Stimulated activated CD8-positive, alpha-beta memory T cell treated with anti-CD3 and anti-CD28 coated beads, Interleukin-7, amount 100 ng/mL, for 4 hours (primary cell): ENCODE results near the gene PRKG1.
"Not testable (repeated sequence)": the region's sequence is repeated elsewhere in the genome, so short reads cannot be mapped to it uniquely, and the experiment has no call there.

Source experiments
- DNase-seq, 2 donors: peaks; one replicate each; pipeline ENCODE4 v3.0.0-alpha.2; 2020; ENCODE audit warnings: low read depth in 2 of 2

The PRKG1 gene

DNA sequence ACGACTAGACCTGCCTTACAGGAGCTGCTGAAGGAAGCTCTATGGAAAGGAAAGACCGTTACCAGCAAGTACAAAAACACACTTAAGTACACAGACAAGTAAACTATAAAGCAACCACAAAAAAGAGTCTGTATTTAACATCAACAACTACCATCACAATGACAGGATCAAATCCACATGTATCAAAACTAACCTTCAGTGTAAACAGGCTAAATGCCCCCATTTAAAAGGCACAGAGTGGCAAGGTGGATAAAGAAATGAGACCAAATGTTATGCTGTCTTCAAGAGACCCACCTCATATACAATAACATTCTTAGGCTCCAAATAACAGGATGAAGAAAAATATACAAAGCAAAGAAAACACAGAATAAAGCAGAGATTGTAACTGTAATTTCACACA lies 932.8 kb downstream of the PRKG1 start:
- no peak for DNase-seq

DNA sequence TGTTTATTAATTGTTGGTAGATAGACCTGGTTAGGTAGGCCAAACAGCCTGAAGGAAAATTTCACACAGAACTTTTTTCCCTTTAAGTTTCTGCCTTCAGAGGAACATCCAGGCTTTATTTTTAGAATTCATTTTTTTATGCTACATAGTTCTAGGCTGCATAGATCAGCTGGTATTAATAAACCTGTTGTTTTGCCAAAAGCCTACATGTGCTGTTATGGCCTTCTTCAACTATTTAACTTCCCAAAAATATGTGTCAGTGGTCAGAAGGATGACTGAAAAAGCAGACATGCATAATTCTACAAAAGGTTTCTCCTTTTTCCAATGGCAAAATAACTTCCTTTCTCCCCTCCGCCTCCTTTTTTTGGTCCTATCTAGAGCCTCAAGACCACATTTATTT lies 936.8 kb downstream of the PRKG1 start:
- DNase-seq = no peak

DNA sequence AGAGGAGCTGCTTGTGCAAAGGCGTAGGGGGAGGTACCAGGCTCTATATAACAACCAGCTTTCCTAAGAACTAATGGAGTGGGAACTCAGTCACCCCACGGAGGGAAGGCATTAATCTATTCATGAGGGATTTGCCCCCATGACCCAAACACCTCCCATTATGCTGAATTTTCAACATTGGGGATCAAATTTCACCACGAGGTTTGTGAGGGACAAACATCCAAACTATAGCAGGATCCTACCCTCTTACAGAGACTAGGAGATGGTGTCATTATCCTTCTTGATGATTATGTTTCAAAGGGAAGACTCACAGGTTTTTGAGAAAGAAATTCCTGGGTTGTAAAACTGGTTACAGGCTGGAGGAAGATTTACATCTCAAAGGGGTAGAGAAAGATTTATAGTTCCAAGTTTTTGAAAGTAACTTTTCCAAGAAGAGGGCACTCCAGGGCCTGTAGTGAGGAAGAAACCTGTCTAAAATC lies 944.8 kb downstream of the PRKG1 start:
- DNase-seq = no peak

GRCh38 chr10:52019656-52020055 lies 945.4 kb downstream of the PRKG1 start:
- no peak for DNase-seq

DNA sequence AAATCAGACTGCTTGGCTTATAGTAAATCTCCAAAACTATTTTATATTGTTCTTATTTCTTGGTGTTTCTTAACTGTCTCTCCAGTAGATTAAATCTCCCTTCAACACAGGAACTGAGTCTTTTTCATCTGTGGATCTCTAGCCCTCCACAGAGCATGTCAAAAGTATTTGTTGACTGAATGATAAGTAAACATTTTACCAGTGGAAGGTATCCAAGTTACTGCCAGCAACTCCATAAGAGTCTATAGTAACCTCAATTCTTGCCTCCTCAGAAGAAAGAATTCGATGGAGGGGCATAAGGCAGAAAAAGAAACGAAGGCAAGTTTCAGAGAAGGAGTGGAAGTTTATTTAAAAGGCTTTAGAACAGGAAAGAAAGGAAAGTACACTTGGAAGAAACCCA lies 945.9 kb downstream of the PRKG1 start:
- DNase-seq = no peak

DNA sequence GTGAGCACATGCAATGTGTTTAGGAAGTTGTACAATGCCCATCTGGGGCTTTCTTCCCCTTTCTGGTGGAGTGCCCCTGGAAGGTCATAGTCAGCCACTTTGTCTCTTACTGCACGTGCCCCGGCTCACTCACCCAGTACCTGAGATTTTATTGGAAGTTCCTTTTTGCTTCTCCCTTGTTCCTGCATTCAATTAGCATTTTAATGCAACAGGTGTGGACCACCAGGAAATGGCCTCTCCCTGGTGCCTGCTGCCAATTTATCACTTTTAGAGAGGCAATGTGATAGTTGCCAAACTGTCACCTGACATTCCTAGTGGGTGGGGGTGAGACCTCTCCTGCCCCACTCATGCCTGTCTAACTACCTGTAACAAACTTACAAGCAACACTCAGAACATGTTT lies 946.4 kb downstream of the PRKG1 start:
- no peak for DNase-seq

DNA sequence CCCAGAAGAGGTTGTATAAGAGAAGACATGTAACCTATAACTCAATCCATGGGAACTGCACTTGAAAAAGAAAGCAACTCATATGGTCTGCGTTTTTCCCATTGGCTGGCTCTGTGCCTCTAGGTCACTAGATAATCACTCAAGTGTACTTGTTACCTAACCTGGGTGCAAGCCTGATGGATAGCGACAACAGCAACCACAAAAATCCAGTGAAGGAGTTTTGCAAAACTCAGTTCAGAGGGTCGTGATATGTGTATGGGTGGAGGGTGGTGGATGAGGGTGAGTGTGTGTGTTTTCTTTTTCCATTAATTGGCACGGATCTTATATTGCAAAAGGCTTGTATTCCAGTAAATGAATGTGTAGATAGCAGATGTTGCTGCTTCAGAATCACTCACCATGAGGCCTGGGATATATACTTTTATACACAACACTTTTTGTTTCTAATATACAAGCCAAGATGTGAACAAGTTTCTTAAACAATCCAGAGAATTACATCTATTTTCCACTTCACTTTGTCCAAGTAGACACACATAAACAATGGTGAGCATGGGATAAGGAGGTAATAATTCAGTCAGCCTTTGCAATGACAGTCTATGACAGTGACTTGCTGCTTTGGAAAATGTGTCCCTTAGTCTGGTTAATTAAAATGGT lies 952.9 kb downstream of the PRKG1 start:
- no peak for DNase-seq

- no peak for DNase-seq
Measured at GRCh38 chr10:52028523-52028858, 954.2 kb downstream of the PRKG1 start.

GRCh38 chr10:52029628-52030027 lies 955.3 kb downstream of the PRKG1 start:
- no peak for DNase-seq

- DNase-seq = no peak
Measured at GRCh38 chr10:52030051-52030790, 955.9 kb downstream of the PRKG1 start.

DNA sequence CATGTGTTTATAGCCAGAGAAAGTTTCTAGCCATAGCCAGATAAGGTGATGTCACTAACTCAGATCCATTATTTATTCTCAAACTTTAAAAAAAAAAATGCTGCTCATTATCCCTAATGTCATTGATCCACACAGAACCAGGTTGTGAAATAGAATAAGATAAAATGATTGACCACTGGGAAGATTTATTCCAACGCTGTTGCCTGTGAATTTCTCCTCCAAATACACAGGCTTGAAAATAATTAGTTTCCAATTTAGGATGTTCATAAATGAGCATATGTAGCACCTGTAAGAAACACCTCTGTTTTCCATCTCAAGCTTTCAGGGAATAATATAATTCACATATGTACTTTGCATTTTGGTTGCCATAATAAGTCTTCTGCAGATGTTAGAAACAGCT lies 956.7 kb downstream of the PRKG1 start:
- no peak for DNase-seq

DNA sequence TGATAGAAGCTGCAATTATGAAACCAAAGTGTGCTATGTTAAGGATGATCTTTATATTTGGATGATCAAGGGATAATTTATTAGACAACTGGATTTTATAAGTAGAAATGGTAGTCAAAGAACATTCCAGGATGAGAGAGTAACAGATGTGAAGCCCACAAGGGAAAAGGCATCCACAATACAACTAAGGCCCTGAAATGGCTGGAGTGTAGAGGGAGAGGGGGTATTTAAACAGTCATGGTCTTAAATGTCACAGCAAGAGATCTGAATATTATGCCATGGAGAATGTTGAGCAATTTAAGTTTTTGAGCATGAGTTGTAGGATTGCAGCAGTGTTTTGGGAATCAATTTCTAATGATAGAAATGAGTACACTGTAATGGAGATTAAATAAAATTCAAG lies 957.5 kb downstream of the PRKG1 start:
- DNase-seq = no peak

DNA sequence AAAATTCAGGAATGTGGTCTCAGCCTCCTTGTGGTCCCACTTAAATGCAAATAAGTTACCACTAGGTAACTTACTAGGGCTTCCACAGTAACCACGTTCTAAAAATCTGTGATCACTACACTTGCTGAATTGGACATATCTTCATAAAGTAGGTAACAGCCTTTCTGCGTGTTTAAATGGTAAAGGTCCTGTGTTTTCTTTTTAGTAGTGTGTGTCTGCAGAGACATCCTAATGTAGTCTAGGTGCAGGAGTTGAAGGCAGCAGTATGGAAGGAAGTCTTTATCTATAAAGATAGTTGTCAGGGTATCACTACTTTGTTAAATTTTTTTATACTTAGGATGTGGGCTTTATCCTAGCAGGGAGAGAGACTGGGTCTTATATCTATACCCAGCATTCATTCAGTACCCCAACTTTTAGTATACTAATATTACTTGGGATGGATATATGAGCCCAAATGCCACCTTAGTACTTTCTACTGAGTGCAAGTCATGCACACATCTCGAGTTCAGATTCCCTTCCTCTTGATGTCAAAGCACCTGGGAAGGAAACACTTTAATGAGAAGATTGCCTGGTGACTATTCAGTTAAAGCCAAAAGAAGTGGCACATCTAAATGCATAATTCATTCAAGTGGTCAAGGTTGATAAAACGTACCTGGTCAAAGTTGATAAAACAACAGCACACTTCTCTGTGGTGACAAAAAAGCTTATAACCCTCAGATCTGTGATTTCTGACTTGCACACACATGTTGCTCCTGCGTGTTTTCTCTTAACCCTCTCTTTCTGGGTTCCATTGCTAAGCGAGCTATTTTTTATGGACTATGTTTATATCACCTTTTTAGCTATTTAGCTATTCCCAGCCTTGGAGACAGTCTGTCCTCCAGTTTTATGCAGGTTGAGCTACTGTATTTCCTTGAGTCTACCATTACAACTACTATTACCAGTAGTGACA lies 958.7 kb downstream of the PRKG1 start:
- DNase-seq = no peak

DNA sequence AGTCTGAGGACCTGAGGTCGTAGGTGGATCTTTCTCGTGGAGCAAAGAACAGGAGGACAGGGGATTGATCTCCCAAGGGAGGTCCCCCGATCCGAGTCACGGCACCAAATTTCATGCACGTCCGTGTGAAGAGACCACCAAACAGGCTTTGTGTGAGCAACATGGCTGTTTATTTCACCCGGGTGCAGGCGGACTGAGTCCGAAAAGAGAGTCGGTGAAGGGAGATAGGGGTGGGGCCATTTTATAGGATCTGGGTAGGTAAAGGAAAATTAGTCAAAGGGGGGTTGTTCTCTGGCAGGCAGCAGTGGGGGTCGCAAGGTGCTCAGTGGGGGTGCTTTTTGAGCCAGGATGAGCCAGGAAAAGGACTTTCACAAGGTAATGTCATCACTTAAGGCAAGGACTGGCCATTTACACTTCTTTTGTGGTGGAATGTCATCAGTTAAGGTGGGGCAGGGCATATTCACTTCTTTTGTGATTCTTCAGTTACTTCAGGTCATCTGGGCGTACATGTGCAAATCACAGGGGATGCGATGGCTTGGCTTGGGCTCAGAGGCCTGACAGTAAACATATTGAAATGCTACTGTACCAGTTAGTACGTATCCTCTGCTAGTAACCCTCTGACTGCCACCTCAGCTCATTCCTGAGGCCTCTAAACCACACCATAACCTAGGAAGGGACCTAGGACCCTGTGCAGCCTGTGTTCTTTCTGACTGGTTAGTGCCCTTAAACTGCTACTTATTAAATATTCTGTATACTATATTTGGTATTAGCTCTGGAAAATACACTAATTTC lies 964.9 kb downstream of the PRKG1 start:
- DNase-seq = not testable (repeated sequence)

DNA sequence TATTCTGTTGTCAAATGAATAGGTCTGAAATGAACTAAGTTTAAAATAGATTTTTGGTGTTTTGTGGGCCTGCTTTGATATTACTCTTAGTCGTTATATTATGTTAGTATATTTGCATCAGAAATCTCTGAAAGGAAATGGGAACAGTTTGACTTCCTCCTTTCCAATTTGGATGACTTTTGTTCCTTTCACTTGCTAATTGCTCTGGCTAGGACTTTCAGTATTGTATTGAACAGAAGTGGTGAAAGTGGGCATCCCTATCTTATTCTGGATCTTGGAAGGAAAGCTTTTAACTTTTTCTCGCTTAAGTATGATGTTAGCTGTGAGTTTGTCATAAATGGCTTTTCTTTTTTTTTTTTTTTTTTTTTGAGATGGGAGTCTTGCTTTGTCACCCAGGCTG lies 966.2 kb downstream of the PRKG1 start:
- no peak for DNase-seq

DNA sequence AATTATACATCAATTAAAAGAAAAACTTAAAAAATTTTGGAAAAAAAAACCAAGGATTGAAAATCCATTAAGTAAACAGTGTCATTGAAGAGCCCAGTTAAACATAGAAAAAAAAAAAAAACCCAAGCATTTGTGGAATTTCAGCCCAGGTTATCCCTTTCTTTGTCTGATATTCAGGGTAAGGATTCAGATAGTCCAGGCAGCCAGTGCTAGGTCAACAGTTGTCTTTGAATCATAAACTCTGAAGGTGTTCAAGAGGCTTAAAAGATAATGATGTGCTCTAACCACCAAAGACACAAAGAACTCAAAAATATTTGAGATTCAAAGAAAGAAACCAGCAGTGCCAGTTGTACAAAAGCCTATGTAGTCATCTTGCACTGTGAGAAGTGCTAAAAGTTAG lies 969.5 kb downstream of the PRKG1 start:
- no peak for DNase-seq

DNA sequence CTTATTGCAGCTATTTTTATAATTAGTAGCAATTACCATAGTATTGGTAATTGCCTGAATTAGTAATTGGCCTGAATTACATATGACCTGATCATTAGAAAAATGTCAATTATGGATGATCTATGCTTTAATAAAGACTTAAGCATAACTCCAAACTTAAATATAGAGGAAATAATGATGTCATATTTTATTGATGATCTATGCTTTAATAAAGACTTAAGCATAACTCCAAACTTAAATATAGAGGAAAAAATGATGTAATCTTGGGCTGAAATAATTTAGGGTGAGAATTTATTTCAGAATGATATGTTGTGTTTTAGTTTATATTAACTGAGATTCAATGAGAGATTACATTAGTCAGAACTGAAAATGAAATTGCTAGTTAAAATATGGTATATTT lies 973.8 kb downstream of the PRKG1 start:
- no peak for DNase-seq

DNA sequence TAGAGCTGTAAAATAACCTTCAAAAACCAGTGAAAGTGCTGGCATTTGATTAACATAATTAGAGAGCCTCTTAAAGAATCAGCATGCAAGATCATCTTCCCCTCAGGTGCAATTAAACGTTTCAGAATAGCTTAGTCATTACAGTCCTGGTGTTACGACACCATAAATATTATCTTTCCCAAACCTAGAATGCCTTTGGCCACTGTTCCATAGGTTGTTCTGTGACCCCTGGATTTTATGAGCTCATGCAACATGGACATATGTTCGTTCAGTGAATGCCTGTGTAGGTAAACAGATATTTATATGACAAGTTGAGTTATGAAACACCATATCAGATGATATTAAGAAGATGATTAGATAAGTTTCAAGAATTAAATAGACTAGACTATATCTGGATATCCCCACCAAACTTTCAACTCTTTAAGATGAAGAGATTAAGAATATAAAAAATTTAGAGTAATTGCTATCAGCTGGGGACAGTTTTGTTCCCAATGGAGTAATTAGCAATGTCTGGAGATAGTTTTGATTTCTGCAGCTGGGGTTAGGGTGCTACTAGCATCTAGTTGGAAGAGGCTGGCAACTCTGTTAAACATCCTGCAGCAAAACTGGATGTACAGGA lies 976.3 kb downstream of the PRKG1 start:
- DNase-seq = no peak

- DNase-seq = no peak
Measured at GRCh38 chr10:52053497-52053896, 979.2 kb downstream of the PRKG1 start.

- DNase-seq = no peak
Measured at GRCh38 chr10:52056291-52056690, 982.0 kb downstream of the PRKG1 start.

DNA sequence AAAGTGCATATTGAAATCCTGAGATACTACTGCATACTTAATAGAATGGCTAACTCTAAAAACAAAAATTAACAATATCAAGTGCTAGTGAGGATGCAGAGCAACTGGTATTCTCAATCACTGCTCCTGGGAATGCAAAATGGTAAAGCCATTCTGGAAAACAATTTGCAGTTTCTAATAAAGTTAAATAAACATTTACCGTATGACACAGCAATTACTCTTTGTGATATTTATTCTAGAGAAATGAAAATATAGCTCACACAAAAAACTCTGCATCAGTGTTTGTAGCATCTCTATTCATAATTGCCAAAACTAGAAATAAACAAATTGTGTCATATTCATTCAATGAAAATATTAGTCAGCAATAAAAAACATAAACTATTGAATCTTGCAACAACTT lies 984.8 kb downstream of the PRKG1 start:
- no peak for DNase-seq
